A673 (cell line): ENCODE results near the gene CCND2.

Experiments
- CTCF ChIP-seq: fragments of 300-800, 200-600 bp; sonication (generic); conservative IDR thresholded peaks from 2 replicates; pipeline ENCODE4 v1.5.1; 2017; ENCODE audit warnings: low read depth, mild to moderate bottlenecking, antibody characterized with exemption, low read length, moderate library complexity, mixed read lengths
- EZH2 ChIP-seq: fragments of 200-600 bp; sonication (generic); IDR thresholded peaks from 2 replicates; pipeline ENCODE4 v1.6.1; 2017; ENCODE audit warnings: borderline replicate concordance, low read depth, mild to moderate bottlenecking, mixed read lengths, antibody characterized with exemption, low read length; ENCODE audit not compliant: poor library complexity, severe bottlenecking

GRCh38 chr12:4282103-4282891 is 8.7 kb downstream of the CCND2 start:
- no peak for TF ChIP-seq CTCF
- TF ChIP-seq EZH2 = no peak
